GM23338 (cell line): Measurements from ENCODE around the gene RBBP8. TPM values are rescaled to one million over a fixed set of nuclear protein-coding genes. Genes with fewer than 3 reads are reported as not detected.

Experiments used
- ATAC-seq: fragments of 200-7000 bp; cut with Tn5 transposase; 3 replicates; pipeline ENCODE4 v1.9.1; 2020
- DNase-seq: peaks from one replicate; pipeline ENCODE4 v3.0.0-alpha.2; 2015; ENCODE audit warnings: low spot score
- H2AFZ ChIP-seq: fragments of 200-600 bp; sonication (generic); 2 replicates; pipeline ENCODE4 v1.8.0; 2016; ENCODE audit warnings: antibody characterized with exemption, mild to moderate bottlenecking, moderate library complexity
- H3F3A ChIP-seq: fragments of 200-600 bp; sonication (generic); replicated peaks from 2 replicates; pipeline ENCODE4 v1.8.0; 2017; ENCODE audit warnings: antibody characterized with exemption, mixed run types, low read depth
- H3K27ac ChIP-seq: fragments of 200-600 bp; sonication (generic); 2 replicates; pipeline ENCODE4 v1.6.1; 2016; ENCODE audit warnings: low read depth
- H3K27me3 ChIP-seq: fragments of 200-600 bp; sonication (generic); 2 replicates; pipeline ENCODE4 v1.8.0; 2016; ENCODE audit warnings: mild to moderate bottlenecking, mixed run types, moderate library complexity; ENCODE audit not compliant: insufficient read depth
- H3K36me3 ChIP-seq: fragments of 200-600 bp; sonication (generic); 2 replicates; pipeline ENCODE4 v1.8.0; 2016; ENCODE audit warnings: mild to moderate bottlenecking; ENCODE audit not compliant: insufficient read depth
- H3K4me1 ChIP-seq: fragments of 200-600 bp; sonication (generic); 2 replicates; pipeline ENCODE4 v1.8.0; 2016; ENCODE audit warnings: mild to moderate bottlenecking, moderate library complexity; ENCODE audit not compliant: insufficient read depth
- H3K4me2 ChIP-seq: fragments of 200-600 bp; sonication (generic); 2 replicates; pipeline ENCODE4 v1.7.1; 2017; ENCODE audit warnings: mixed run types
- H3K4me3 ChIP-seq: fragments of 200-600 bp; sonication (generic); 2 replicates; pipeline ENCODE4 v1.6.1; 2016; ENCODE audit warnings: mixed run types
- H3K79me2 ChIP-seq: fragments of 200-600 bp; sonication (generic); replicated peaks from 2 replicates; pipeline ENCODE4 v1.8.0; 2017; ENCODE audit warnings: mild to moderate bottlenecking; ENCODE audit not compliant: insufficient read depth
- H3K9me2 ChIP-seq: fragments of 200-600 bp; sonication (generic); 2 replicates; pipeline ENCODE4 v1.8.0; 2017; ENCODE audit not compliant: insufficient read depth
- H4K20me1 ChIP-seq: fragments of 200-600 bp; sonication (generic); replicated peaks from 2 replicates; pipeline ENCODE4 v1.8.0; 2017; ENCODE audit warnings: mild to moderate bottlenecking; ENCODE audit not compliant: insufficient read depth
- H3K27ac Mint-ChIP-seq: 2 replicates; pipeline ENCODE4 v1.8.0; 2020; ENCODE audit warnings: inconsistent platforms, mild to moderate bottlenecking, moderate library complexity, mixed read lengths
- H3K27me3 Mint-ChIP-seq: 3 replicates; pipeline ENCODE4 v1.8.0; 2022; ENCODE audit warnings: low read depth, mild to moderate bottlenecking, moderate library complexity, mixed read lengths, inconsistent platforms; ENCODE audit not compliant: insufficient read depth, poor library complexity
- H3K36me3 Mint-ChIP-seq: 3 replicates; pipeline ENCODE4 v1.8.0; 2021; ENCODE audit warnings: low read depth, mild to moderate bottlenecking, inconsistent platforms, moderate library complexity, mixed read lengths
- H3K4me1 Mint-ChIP-seq: 3 replicates; pipeline ENCODE4 v1.8.0; 2020; ENCODE audit warnings: mild to moderate bottlenecking, inconsistent platforms, mixed read lengths
- H3K4me3 Mint-ChIP-seq: 3 replicates; pipeline ENCODE4 v1.8.0; 2021; ENCODE audit warnings: moderate library complexity, mild to moderate bottlenecking, inconsistent platforms, mixed read lengths
- H3K9me3 Mint-ChIP-seq: 3 replicates; pipeline ENCODE4 v1.8.0; 2020; ENCODE audit warnings: moderate library complexity, mild to moderate bottlenecking, inconsistent platforms, mixed read lengths
- CTCF ChIP-seq, 2 experiments: fragments of 200-600 bp in 1 of 2; sonication (generic) in 1 of 2; conservative IDR thresholded peaks; 2 replicates each; pipeline versions ENCODE4 v1.5.1 to v1.6.1; 2016 to 2017; ENCODE audit warnings: antibody characterized with exemption in 2 of 2, low read depth in 2 of 2, mild to moderate bottlenecking in 2 of 2, moderate library complexity in 1 of 2
- EZH2 ChIP-seq: fragments of 200-600 bp; sonication (generic); IDR thresholded peaks from one replicate; pipeline ENCODE4 v1.8.0; 2017; ENCODE audit warnings: antibody characterized with exemption, mild to moderate bottlenecking, low read depth; ENCODE audit not compliant: unreplicated experiment
- JUNB ChIP-seq: IDR thresholded peaks from one replicate; pipeline ENCODE4 v1.6.1; 2016; ENCODE audit warnings: antibody characterized with exemption; ENCODE audit not compliant: unreplicated experiment
- REST ChIP-seq: IDR thresholded peaks from one replicate; pipeline ENCODE4 v1.6.1; 2018; ENCODE audit warnings: antibody characterized with exemption; ENCODE audit not compliant: unreplicated experiment
- ZNF331 ChIP-seq: fragments of 250-450 bp; sonication (Bioruptor Pico); IDR thresholded peaks from 2 replicates; pipeline ENCODE4 v1.5.0; 2020; ENCODE audit warnings: low read depth, mild to moderate bottlenecking, moderate library complexity
- ZNF462 ChIP-seq: fragments of 250-450 bp; sonication (Bioruptor Pico); IDR thresholded peaks from 2 replicates; pipeline ENCODE4 v1.5.0; 2020; ENCODE audit warnings: mild to moderate bottlenecking, moderate library complexity
- polyA plus RNA-seq: library from polyadenylated mRNA; unstranded; fragments of >200 nt; fragmentation: Nextera tagmentation; extraction: Ambion mirVana; gene quantifications from 2 replicates; pipeline ENCODE4 v1.2.1, GENCODE V29; 2016
- total RNA-seq: library from RNA; depleted of rRNA; stranded (reverse); fragments of >200 nt; shearing (Covaris generic); gene quantifications from 2 replicates; pipeline ENCODE4 v1.2.3, GENCODE V29; 2014

Gene RBBP8
- total and polyA plus RNA-seq, 2 experiments from 2014 or later, result 53.3 to 55.6 TPM

- Histone ChIP-seq H3K27ac (no peak overlapping the region), H3K79me2 (peaks cover 15% of the 10 kb centered on the region), H3K4me3 (no peak overlapping the region), H3K36me3 (no peaks in the 10 kb centered on the region), H3K9me2 (no peaks in the 10 kb centered on the region), H3K4me1 (peaks cover 15% of the 10 kb centered on the region), H3F3A (peaks cover 3% of the 10 kb centered on the region; the same call in 1 of the 2 replicates), H4K20me1 (no peaks in the 10 kb centered on the region), H2AFZ (no peak overlapping the region), H3K27me3 (no peaks in the 10 kb centered on the region; the same call in 1 of the 2 replicates), H3K4me2 (no peak overlapping the region)
- Mint-ChIP-seq H3K9me3 (no peaks in the 10 kb centered on the region), H3K36me3 (no peaks in the 10 kb centered on the region; the same call in 2 of the 3 replicates), H3K27ac (no peak overlapping the region), H3K4me3 (no peak overlapping the region), H3K4me1 (peaks cover 35% of the 10 kb centered on the region), H3K27me3 (peaks cover 6% of the 10 kb centered on the region)
- TF ChIP-seq CTCF (conservative IDR thresholded peaks at IDR 0.05; ENCODE audit: low read depth in 2 of 2) (peak; percentile 75 to 86), JUNB (no peak)
- DNase-seq (peak; percentile 90), ATAC-seq (peak; percentile 34)
Observed at GRCh38 chr18:22930089-22930713, 2.9 kb upstream of the RBBP8 start.

- H3K36me3 ChIP-seq, result 0 out of 2 replicates have a peak, but pooled peaks cover 1% of the 10 kb centered on the region
- peak overlapping the region; percentile 96 for H2AFZ ChIP-seq
- TF ChIP-seq CTCF (conservative IDR thresholded peaks at IDR 0.05; ENCODE audit: low read depth in 2 of 2), result no peak
- TF ChIP-seq ZNF462, result no peak
- TF ChIP-seq EZH2, result no peak
- TF ChIP-seq REST, result no peak
- no peak for TF ChIP-seq ZNF331 (CRISPR knock-in tag)
- no peak for TF ChIP-seq JUNB
Observed at GRCh38 chr18:22932885-22933205, 283 bp upstream of the RBBP8 start.

More at GRCh38 chr18:22932885-22933205, 283 bp upstream of the RBBP8 start:
- H3K4me1 ChIP-seq, result peaks cover 20% of the 10 kb centered on the region
- H3K9me2 ChIP-seq, result no peaks in the 10 kb centered on the region
- H3K4me2 ChIP-seq, result peak overlapping the region; percentile 82
- ATAC-seq (peak; percentile 5), DNase-seq (no peak)
- Mint-ChIP-seq H3K4me3 (peak overlapping the region; percentile 86), H3K36me3 (peaks cover 18% of the 10 kb centered on the region; the same call in 2 of the 3 replicates), H3K9me3 (no peaks in the 10 kb centered on the region), H3K27me3 (peaks cover 6% of the 10 kb centered on the region), H3K27ac (peak overlapping the region; percentile 74), H3K4me1 (peaks cover 34% of the 10 kb centered on the region)
- peaks cover 3% of the 10 kb centered on the region; the same call in 1 of the 2 replicates for H3F3A ChIP-seq
- H3K27ac ChIP-seq, result peak overlapping the region; percentile 98
- H3K4me3 ChIP-seq, result peak overlapping the region; percentile 87
- peaks cover 32% of the 10 kb centered on the region for H3K79me2 ChIP-seq
- no peaks in the 10 kb centered on the region; the same call in 1 of the 2 replicates for H3K27me3 ChIP-seq
- no peaks in the 10 kb centered on the region for H4K20me1 ChIP-seq
